Glutamatergic neuron (in vitro differentiated cells): ENCODE data around the gene RASSF4. TPM values are rescaled to one million over a fixed set of nuclear protein-coding genes. Genes with fewer than 3 reads are reported as not detected.

Experiments used
- DNase-seq: peaks from one replicate; pipeline ENCODE4 v3.0.0; 2022
- H3K27ac Mint-ChIP-seq: one replicate; pipeline ENCODE4 v1.8.0; 2020; ENCODE audit warnings: mild to moderate bottlenecking, mixed read lengths, inconsistent platforms; ENCODE audit not compliant: unreplicated experiment
- H3K27me3 Mint-ChIP-seq: one replicate; pipeline ENCODE4 v1.8.0; 2020; ENCODE audit warnings: mild to moderate bottlenecking, moderate library complexity, mixed read lengths, inconsistent platforms; ENCODE audit not compliant: unreplicated experiment
- H3K36me3 Mint-ChIP-seq: one replicate; pipeline ENCODE4 v1.8.0; 2020; ENCODE audit warnings: mild to moderate bottlenecking, mixed read lengths, inconsistent platforms; ENCODE audit not compliant: unreplicated experiment
- H3K4me1 Mint-ChIP-seq: one replicate; pipeline ENCODE4 v1.8.0; 2020; ENCODE audit warnings: mild to moderate bottlenecking, low read depth, mixed read lengths, inconsistent platforms; ENCODE audit not compliant: unreplicated experiment
- H3K4me3 Mint-ChIP-seq: one replicate; pipeline ENCODE4 v1.8.0; 2020; ENCODE audit warnings: mild to moderate bottlenecking, mixed read lengths, inconsistent platforms; ENCODE audit not compliant: unreplicated experiment
- H3K9me3 Mint-ChIP-seq: one replicate; pipeline ENCODE4 v1.8.0; 2020; ENCODE audit warnings: mild to moderate bottlenecking, moderate library complexity, mixed read lengths, inconsistent platforms; ENCODE audit not compliant: unreplicated experiment
- CTCF ChIP-seq: fragments of 200-600 bp; sonication (generic); IDR thresholded peaks from one replicate; pipeline ENCODE4 v1.5.0; 2021; ENCODE audit not compliant: partially characterized antibody, unreplicated experiment
- total RNA-seq: library from RNA; stranded (reverse); fragmentation: NEBNext Ultra II Directional; extraction: Animal tissue kit (Norgen Biotek cat#: 25700); gene quantifications from one replicate; pipeline ENCODE4 v1.2.1, GENCODE V29; 2021; ENCODE audit not compliant: unreplicated experiment

The RASSF4 gene
- total RNA-seq, 1 donor from 2014 or later = 137 TPM

GRCh38 chr10:44977287-44978212 lies 17.9 kb downstream of the RASSF4 start:
- TF ChIP-seq CTCF = peak; percentile 19
- H3K4me1 Mint-ChIP-seq = peaks cover 55% of the 10 kb centered on the region
- H3K9me3 Mint-ChIP-seq = peaks cover 25% of the 10 kb centered on the region
- no peaks in the 10 kb centered on the region for H3K36me3 Mint-ChIP-seq
- DNase-seq = no peak
- H3K27me3 Mint-ChIP-seq = peaks cover 18% of the 10 kb centered on the region
- peak overlapping the region; percentile 99 for H3K27ac Mint-ChIP-seq
- H3K4me3 Mint-ChIP-seq = peak overlapping the region; percentile 92

- DNase-seq = no peak
- Mint-ChIP-seq H3K4me1 (peaks cover 57% of the 10 kb centered on the region), H3K27ac (peak overlapping the region; percentile 99), H3K36me3 (no peaks in the 10 kb centered on the region), H3K4me3 (peak overlapping the region; percentile 92), H3K9me3 (peaks cover 28% of the 10 kb centered on the region), H3K27me3 (peaks cover 18% of the 10 kb centered on the region)
- no peak for TF ChIP-seq CTCF
These were observed 18.6 kb downstream of the RASSF4 start for GRCh38 chr10:44978213-44978569.

- Mint-ChIP-seq H3K9me3 (peaks cover 25% of the 10 kb centered on the region), H3K27me3 (peaks cover 18% of the 10 kb centered on the region), H3K4me1 (peaks cover 53% of the 10 kb centered on the region), H3K36me3 (no peaks in the 10 kb centered on the region), H3K27ac (peak within 1 kb of the TSS; percentile 99), H3K4me3 (peak within 1 kb of the TSS; percentile 92)
- DNase-seq = peak; percentile 92
- TF ChIP-seq CTCF = peak; percentile 9
These were observed 19.1 kb downstream of the RASSF4 start, which contains the start of gene DEPP1 for GRCh38 chr10:44978570-44979280. DEPP1 (minus strand) TSS chr10:44978809; CDS start chr10:44978030, 779 bp downstream.

GRCh38 chr10:44979281-44980191 lies 19.9 kb downstream of the RASSF4 start:
- no peak for DNase-seq
- Mint-ChIP-seq H3K4me3 (peak overlapping the region; percentile 92), H3K4me1 (peaks cover 49% of the 10 kb centered on the region), H3K27me3 (peaks cover 21% of the 10 kb centered on the region), H3K36me3 (no peaks in the 10 kb centered on the region), H3K9me3 (peaks cover 25% of the 10 kb centered on the region), H3K27ac (peak overlapping the region; percentile 99)
- no peak for TF ChIP-seq CTCF
